ENCODE measurements around the gene TTC38.

GRCh38 chr22:46309526-46310085 is 41.8 kb downstream of the TTC38 start:
- TF ChIP-seq CTCF (IDR thresholded peaks at IDR 0.05) (no peak), POLR2A (IDR thresholded peaks at IDR 0.05) (no peak), POLR2AphosphoS5 (IDR thresholded peaks at IDR 0.05) (no peak), EP300 (IDR thresholded peaks at IDR 0.05) (no peak)
